Mesenteric fat pad (tissue), 1 donor: ENCODE results near the gene BCL2L15. TPM values are rescaled to one million over a fixed set of nuclear protein-coding genes. Genes with fewer than 3 reads are reported as not detected.

ENCODE experiments used
- DNase-seq: peaks from one replicate; pipeline ENCODE4 v3.0.0-alpha.2; 2020; ENCODE audit warnings: low spot score
- total RNA-seq: library from RNA; stranded (reverse); fragmentation: NEBNext Ultra II Directional; extraction: Animal tissue kit (Norgen Biotek cat#: 25700); gene quantifications from one replicate; pipeline ENCODE4 v1.2.1, GENCODE V29; 2021
- donor health status: DM: yes; HTN: yes; CAD: no.

BCL2L15 gene
- total RNA-seq, 1 donor from 2014 or later, result 0.87 TPM

DNA sequence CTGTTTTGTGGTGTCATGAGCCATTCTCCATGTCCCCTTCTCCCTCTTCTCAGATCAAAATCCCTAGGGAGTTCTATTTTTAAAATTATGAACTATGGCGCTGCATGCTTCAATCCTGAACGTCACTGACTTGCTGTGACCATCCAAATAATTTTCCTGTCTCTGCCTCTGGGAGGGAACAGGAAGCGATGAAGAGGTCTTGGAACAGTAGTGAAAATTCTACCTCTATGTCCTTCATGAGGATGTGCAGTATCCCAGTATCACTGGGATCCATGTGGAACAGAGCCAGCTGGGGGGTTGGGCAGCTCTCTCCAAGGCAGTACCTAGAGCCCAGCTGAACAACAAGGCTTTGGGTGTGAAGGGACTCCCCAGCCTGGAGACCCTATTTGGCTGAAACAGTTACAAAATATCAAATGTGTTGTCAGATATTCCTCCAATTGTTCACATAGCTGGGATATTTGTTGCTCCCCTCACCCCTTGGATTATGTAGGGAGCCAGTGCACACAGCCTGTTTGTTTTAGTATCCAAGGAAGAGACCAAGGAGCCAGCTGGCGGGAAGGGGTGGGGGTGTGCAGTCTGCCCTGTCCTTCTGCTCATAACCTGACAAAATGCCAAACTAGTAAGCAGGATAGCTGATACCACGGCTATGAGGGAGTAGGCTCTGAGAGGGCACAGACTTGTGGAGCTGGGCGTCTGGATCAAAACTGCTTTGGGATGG is 25.4 kb upstream of the BCL2L15 start:
- DNase-seq, result no peak

DNA sequence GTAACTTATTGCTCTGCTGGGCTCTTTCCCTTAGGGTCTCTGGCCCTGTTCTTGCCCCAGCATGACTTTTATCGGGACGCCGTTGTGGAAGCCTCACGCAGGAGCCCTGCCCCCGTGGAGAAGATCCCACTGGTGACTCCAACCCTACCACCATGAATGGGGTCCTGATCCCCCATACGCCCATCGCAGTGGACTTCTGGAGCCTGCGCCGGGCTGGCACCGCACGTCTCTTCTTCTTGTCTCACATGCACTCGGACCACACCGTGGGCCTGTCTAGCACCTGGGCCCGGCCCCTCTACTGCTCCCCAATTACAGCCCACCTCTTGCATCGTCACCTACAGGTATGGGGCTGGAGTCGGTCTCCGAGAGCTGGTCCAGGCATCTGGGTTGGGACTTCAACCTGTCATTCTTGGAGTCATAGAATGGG is 18.1 kb upstream of the BCL2L15 start:
- no peak for DNase-seq

DNA sequence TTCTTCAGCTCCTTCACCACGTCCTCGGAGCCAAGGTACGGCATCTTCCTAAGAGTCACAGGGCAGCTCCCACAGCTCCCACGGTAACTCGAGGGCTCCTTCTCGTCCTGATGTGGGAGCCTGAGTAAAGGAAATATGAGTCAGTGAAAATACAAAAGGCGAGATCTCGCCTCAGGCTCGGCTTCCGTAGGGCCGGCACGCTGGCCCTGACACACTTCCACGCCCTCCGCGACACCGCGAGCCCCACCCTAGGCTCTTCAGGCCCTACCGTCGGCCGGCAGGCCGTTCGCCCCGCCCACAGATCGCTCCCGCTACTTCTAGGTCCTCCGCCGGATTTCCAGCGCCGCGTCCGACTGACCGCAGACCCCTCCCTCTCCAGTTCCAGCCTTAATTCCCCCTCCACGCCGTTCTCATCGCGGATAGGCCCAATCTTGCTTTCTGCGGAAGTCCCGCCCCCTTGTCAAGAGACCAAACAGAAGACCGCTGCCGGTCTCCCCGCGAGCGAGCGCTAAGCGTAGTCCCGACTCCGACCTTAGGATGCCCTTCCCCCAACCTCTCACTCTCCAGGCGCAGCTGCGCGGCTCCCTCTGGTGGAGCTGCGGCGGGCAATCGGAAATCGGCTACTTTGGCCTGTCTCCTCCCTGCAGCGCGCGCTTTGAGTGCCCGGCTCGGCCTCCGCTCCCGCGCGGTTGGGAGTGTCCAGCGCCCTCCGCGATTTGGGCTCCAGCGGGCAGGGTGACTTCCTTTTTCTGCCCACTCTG is 17.5 kb upstream of the BCL2L15 start, which contains the start of the genes AP4B1 and DCLRE1B:
Gene AP4B1 (minus strand): TSS at position 126 of the 761 bp plus-strand sequence. CDS start 82 bp downstream, at position 44.
Gene DCLRE1B (plus strand): TSS at position 653 of the 761 bp plus-strand sequence. CDS start 261 bp downstream, outside the sequence.
- DNase-seq, result peak; percentile 99

DNA sequence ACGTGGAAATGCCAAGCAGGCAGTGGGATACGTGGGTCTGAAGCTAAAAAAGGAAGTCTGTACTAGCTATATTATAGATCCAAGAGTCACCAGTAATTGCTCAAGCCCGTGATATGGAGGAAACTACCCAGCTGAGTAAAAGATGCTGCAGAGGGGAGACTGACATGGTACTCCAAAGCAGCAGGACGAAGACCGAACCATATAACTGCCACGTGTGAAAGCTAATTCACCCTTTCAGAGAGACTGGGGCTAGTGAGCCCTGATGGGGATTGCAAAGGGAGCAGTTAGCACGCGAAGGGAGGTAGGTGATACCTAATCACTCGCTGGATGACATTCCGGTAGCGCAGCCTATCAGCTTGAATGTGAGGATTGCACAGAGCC is 16.9 kb upstream of the BCL2L15 start:
- no peak for DNase-seq

DNA sequence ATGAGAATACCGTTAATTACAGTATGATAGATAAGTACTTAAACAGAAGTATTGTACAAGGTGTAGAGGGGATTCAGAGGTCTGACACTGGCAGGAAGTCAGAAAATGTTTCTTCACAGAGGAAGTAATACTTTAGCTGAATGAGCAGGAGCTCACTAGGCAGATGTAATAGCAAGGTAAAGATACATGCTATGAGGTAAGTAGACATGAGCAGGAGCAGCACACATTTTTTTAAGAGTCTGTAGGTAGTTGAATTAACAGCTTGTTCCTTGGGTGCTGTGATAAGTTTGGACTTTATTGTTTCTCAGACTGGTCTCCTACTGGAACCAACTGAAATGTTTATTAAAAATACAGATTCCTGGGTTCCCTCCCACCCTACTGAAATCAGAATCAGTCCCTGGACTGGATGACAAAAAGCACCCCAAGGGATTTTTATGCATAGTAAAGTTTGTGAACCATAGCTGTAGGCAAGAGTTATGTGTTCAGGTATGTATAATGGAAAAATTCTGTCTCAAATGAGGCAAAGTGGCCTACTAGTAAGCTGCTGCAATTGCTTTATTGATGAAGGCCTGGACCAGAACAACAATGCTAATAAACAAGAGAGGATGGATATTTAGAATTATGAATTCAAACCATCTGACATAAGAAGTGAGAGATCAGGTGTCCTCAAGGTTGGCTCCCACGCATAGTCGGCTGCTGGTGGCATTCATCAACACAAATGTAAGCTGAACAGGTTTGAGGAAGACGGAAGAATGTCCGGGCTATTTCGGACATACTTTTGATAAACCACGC is 16.3 kb upstream of the BCL2L15 start:
- no peak for DNase-seq

DNA sequence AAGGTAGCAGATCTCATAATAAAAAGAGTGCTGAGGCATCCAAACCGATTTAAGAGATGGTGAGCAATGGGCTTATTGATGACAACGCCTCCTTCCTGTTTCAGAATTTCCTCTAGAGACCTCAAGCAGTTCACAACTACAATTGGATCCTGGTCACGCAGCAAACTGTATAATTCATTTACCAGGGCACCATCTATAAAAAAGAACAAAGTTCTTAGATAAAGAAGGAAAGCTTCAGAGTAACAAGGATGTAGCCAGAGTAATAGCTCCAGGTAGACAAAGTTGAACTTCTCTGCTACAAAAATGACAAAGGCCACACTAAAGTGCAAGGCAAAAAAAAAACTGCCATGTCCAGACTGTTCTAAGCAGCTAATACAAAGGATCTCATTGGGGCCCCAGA is 13.8 kb upstream of the BCL2L15 start:
- DNase-seq, result no peak

DNA sequence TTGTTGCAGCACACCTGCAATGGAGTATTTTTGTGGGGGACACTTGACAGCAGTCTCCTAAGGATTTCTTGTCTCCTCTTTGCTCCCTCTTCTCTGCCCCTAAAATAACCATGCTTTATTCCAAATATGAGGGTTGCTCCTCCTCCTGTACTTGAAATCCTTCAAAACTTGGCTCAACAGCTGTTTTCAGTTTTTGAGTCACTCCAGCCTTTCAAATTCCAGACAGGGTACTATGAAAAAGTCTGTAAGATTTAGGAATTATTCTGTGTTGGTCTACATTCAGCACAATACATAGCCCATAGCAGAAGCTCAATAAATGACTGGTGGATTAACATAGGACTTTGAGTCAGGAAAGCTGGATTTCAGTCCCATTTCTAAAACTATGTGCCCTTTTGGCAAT is 11.7 kb upstream of the BCL2L15 start:
- no peak for DNase-seq

DNA sequence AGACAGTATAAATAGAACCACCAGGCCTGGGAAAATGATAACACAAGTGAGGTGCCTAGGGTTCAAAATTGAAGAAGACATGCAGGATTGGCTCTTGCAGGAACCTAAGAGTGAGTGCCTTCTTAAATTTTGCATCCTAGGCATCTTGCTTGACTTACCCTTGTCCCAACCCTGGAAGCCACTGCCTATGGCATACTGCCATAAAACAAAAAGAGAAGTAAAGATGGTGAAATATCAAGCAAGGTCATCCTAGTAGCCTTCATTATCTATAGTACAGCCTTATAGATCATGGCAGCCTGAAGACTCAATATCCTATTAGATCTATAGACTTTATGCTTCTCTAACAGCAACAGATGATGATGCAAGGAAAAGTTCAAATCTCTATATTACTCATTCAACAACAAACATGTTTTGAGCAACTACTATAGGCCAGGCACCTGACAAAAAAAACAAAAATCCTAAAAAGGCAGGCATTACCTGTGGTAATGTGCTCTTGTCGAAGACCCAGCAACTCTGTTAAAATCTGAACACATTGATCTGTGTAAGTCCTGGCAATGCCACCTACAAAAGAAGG is 10.9 kb upstream of the BCL2L15 start:
- no peak for DNase-seq

DNA sequence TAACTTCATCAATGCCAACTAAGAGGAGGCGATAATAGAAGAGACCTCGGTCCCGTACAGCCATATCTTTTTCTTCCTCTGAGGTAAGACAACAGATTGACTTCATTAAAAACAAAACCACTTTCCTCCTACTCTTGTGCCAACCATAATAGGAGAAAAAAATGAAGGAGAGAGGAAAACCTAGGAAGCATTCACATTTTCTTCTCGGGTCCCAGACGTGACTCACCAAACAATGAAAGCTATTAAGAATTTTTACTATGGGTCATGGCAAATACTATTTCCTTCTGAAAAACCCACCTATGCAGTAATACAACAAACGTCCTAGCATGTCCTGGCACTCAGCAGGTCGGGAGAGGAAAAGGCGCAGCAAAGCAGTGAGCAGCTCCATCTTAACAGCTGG is 8.6 kb upstream of the BCL2L15 start:
- DNase-seq, result no peak

DNA sequence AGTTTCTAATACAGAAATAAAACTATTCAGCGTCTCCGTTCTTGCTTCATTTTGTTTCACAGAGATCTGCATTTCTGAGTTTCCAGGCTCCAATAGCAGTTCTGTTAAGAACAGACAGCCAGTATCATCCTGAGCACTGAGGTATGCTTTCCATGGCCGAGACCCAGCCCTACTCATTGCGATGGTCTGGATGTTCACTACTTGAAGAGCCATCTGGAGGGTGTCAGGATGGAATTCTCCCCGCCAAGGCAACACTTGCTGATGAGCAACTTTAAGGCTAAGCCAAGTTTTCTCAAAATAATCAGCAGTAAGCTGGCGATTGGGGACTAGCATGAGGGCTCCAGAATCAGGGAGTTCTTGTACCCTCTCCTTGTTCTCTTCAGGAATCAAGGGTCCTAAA is 7.7 kb upstream of the BCL2L15 start:
- no peak for DNase-seq

DNA sequence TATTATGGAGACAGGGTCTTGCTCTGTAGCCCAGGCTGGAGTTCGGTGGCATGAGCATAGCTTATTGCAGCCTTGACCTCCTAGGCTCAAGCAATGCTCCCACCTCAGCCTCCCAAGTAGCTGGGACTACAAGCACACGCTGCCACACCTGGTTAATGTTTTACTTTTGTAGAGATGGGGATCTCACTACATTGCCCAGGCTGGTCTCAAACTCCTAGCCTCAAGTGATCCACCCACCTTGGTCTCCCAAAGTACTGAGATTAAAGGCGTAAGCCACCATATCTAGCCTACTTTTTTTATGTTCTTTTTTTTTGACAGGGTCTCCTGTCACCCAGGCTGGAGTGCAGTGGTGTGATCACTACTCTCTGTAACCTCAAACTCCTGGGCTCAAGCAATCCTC is 5.9 kb upstream of the BCL2L15 start:
- DNase-seq, result no peak

DNA sequence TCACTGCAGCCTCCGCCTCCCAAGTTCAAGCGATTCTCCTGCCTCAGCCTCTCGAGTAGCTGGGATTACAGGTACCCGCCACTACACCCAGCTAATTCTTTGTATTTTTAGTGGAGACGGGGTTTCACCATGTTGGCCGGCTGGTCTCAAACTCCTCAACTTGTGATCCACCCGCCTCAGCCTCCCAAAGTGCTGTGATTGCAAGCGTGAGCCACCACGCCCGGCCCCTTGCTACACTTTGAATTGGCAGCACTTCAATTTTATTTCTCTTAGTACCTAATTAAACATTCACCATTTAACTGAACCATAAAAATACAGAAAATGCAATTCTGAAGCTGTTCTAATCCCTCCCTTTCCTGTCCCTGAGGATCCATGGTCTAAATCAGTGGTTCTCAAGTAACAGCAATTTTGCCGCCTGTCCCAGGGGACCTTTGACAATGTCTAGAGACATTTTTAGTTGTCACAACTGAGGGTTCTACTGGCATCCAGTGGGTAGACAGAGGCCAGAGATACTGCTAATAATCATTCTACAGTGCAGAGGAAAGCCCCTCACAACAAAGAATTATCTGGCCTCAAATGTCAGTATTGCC is 4.3 kb upstream of the BCL2L15 start:
- DNase-seq, result no peak

DNA sequence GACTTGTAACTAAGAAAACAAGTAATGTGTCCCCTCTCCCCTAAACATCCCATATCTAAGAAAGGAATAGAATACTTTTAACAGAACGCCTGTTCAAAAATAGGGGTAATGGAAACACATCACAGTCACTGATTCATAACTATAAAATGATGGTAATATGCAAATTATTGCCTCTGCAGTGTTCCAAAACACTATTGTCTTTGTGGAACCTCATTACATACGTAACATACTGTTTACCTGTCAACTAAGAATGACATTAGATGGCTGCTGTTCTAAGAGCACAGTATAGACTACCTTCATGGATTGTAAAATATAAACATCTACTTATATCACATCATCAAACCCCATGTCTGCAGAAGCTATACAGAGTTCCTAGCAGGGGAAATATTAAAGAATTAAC is 3.4 kb upstream of the BCL2L15 start:
- no peak for DNase-seq

DNA sequence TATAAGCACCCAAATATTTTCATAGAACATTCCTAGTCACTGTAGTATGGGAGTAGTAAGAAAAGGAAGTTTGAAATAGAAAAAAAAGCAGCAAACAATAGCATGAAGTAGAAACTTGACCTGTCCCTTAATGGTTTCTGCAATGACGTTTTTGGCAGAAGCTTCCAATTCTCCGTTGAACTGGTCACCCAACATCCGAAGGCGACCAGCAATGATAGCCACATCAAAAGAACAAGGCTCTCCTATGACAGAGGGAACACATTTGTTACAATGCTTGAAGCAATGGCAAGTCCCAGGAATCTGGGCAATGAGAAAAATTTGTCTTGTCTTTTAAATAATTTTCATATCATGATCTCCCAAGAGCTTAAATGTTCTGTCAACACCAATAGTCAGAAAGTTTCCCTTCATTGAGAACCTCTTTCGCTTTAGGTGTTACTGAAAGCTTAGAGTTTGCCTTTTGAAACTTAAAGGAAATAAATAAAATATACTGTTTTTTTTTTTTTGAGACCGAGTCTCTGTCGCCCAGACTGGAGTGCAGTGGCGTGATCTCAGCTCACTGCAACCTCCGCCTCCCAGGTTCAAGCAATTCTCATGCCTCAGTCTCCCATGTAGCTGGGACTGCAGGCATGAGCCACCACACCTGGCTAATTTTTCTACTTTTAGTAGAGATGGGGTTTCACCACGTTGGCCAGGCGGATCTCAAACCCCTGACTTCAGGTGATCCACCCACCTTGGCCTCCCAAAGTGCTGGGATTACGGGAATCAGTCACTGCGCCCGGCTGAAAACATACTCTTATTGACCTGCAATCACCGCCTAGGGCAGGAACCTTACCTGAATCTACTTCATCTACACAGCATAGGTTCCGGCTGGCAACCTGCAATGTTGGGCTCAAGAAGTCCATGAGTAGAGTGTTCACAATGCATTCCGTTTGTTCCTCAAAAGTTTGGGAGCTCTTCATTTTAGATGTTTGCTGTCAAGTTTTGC is 672 bp downstream of the BCL2L15 start:
- DNase-seq, result no peak

DNA sequence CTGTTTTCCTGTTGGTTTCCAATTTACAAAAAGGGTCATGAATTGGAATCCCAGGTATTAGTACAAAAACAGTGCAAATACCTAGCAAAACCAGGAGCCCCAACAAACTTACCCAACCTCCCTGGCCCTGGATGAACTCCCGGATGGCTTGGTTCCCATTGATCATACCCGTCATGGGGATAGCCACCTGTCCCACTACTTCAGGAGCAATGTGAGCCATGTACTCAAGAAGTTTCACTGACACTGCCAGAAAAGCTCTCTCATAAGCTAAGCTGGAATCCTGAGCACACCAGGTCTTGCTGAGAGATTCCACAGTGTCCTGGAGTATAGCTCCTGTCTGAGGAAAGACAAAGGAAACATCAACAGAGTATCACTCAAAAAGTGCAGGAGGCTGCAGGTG is 5.7 kb downstream of the BCL2L15 start:
- no peak for DNase-seq

DNA sequence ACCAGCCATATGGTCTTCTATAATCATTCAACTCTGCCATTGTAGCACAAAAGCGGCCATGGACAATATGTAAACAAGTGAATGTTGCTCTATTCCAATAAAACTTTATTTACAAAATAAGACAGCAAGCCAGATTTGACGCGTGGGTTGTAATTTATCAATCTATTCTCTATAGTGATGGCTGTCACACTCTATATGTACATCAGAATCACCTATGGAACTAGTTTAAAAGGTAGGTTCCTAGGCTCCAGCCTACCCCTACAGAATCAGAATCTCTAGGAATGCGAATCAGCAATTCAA is 7.7 kb downstream of the BCL2L15 start:
- no peak for DNase-seq

DNA sequence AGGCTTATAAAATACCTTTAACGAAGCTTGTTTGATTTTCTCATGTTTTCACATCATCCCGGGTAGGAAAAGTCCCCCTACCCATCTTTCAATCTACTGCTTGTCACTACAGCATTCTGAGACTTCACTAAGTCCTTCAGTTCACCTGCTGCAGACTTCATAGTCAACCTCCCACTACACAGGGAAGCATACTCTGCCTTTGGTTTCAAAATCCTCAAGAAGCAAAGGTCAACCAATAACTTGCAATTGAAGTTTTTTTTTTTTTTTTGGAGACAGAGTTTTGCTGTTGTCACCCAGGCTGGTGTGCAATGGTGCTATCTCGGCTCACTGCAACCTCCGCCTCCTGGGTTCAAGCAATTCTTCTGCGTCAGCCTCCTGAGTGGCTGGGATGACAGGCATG is 11.2 kb downstream of the BCL2L15 start:
- DNase-seq, result no peak

DNA sequence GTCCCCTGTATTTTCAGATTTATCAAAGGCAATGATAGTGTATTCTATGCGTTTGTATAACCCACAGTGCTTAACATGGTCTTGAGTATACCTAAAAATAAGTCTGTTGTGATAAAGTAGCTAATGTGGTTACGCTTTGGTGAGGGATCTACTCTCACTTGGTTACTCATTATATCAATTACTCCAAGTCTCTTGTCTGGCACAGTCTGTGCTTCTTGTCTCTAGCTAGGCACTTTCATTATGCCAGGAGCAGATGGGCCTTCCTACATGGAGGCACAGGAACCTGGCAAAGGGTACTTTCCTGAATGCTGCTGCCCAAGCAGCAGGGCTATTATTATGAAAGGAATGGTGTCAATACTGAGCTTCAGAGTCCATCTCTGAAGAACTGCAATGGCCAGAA is 11.7 kb downstream of the BCL2L15 start:
- no peak for DNase-seq

DNA sequence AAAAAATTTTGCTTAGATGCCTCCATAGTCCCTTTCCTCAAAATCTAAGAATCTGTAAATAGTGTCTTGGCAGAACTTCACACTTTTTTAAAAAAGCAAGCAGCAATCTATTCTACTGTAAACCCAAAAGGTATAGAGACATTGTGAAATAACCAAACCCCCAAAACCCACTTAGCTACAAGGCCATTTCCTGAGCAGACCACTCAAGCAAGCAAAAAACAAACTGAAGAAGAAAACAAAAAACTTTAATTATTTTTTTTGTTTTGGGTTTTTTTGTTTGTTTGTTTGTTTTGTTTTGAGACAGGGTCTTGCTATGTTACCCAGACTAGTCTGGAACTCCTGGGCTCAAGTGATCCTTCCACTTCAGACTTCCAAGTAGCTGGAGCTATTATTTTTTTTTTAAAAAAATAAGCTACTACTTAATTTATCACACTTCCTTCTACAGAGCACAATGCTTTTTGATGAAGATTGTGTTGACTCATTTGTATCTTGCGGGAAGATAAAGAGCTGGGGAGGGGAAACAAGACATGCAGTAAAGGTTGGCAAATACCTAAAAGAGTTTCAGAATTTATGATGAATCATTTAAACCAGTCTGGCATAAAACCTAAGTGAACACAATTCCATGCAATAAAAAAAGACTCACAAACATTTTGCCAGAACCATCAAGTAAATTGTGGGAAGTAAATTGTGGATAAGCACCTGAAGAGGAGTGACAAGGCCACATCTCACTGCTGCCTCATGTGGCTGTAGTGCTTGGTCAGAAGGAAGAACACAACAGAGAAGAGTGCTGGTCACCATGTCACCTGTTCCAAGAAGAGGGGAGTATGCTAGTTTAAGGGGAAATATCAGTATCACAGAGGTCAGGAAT is 13.1 kb downstream of the BCL2L15 start:
- DNase-seq, result no peak
